HUES64 (cell line): ENCODE measurements around the gene ZMYND11.

Experiments used
- H3K27ac ChIP-seq: 2 replicates; pipeline ENCODE4 v1.7.0; 2013; ENCODE audit warnings: low read depth, low read length, inconsistent platforms
- H3K27me3 ChIP-seq: 2 replicates; pipeline ENCODE4 v1.6.1; 2013; ENCODE audit warnings: mild to moderate bottlenecking, low read length; ENCODE audit not compliant: insufficient read depth
- H3K36me3 ChIP-seq: 2 replicates; pipeline ENCODE4 v1.6.1; 2013; ENCODE audit warnings: mild to moderate bottlenecking, low read length; ENCODE audit not compliant: insufficient read depth
- H3K4me1 ChIP-seq: 2 replicates; pipeline ENCODE4 v1.6.1; 2013; ENCODE audit warnings: mild to moderate bottlenecking, low read length, moderate library complexity; ENCODE audit not compliant: insufficient read depth
- H3K4me3 ChIP-seq: 2 replicates; pipeline ENCODE4 v1.5.1; 2013; ENCODE audit warnings: mild to moderate bottlenecking, low read length, moderate library complexity
- H3K9ac ChIP-seq: 2 replicates; pipeline ENCODE4 v1.6.1; 2013; ENCODE audit warnings: mild to moderate bottlenecking, low read depth, low read length
- H3K9me3 ChIP-seq: 2 replicates; pipeline ENCODE4 v1.6.1; 2013; ENCODE audit warnings: low read depth, low read length; ENCODE audit not compliant: insufficient read depth
- WGBS: fragments of 150-250, 120-280 bp; methylation state at CpG from one replicate; pipeline ENCODE4 v1.1.7; 2013; ENCODE audit warnings: missing lambda C conversion rate; 5-methylcytosine and 5-hydroxymethylcytosine counted together

ZMYND11 gene

DNA sequence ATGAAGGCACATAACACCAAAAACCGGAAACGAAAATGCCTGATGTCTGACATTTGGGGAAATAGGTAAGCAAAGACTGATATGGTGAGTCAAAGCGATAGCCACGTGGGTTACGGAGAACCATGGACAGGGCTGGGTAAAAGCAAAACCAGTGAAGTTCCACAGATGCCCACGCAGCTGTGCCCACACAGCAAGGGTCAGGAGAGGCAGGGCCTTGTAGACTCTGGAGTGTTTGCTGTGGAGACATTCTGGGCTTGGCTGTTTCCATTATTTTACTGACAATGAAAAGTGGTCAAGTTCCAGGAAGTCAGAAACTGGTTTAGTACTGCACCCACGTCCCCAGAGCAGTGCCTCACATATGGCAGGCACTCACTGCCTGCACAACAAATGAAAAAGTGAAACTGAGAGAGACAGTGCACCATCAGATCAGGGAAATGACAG, 148.7 kb downstream of the ZMYND11 start:
- Histone ChIP-seq H3K27ac (no peak overlapping the region), H3K36me3 (peaks cover 8% of the 10 kb centered on the region; the same call in 1 of the 2 replicates), H3K4me1 (no peaks in the 10 kb centered on the region), H3K9ac (no peak overlapping the region), H3K27me3 (no peaks in the 10 kb centered on the region), H3K4me3 (no peak overlapping the region), H3K9me3 (no peaks in the 10 kb centered on the region)
- WGBS: 94% methylated on average over 7 of the region's 7 CpGs

DNA sequence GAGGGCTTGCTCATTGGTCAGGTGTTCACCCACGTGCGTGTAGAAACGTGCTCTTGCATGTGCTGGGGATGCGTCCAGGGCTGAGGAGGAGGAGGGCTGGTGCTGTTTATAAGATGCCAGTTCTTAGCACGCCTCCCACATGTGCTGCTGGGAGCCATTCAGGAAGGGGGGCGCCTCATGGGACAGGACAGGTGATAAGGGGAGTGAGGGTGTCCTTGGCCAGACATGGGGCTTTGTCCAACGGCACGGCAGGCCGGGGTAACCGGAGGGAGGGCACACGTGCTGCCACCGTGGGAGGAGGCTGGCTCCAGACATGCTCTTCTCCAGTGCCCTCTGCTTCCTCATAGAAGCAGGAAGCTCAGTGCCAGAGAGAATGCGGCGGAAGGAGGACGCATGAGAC, 150.0 kb downstream of the ZMYND11 start:
- Histone ChIP-seq H3K36me3 (peaks cover 8% of the 10 kb centered on the region; the same call in 1 of the 2 replicates), H3K9me3 (no peaks in the 10 kb centered on the region), H3K9ac (no peak overlapping the region), H3K27me3 (no peaks in the 10 kb centered on the region), H3K4me1 (no peaks in the 10 kb centered on the region), H3K27ac (no peak overlapping the region), H3K4me3 (no peak overlapping the region)
- 89% methylated on average over 15 of the region's 15 CpGs for WGBS

DNA sequence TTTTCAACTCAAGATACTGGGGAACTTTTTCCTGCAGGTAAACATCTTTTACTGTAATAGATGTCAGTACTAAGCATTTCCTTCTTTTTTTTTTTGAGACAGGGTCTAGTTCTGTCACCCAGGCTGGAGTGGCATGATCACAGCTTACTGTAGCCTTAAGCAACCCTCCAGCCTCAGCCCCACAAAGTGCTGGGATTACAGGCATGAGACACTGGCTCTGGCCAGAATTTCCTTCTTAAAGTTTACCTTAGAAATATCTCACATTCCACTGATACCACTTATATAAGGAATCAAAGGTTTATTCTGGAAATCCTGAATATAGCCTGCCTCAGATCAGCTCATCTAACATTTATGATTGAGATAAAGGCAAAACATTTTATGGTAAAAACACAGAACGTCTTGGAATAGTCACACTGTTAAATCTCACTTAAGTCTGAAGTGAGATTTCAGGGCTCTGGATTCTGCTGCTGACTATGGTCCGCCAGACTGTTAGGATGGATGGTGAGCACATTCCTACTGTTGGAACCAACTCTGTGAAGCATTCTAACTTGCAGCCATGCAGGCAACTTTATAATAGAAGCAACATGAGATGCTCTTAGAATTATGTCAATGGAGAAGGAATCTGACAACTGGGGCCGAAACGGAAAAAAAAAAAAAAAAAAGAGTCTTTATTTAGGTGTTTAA, 151.9 kb downstream of the ZMYND11 start:
- no peaks in the 10 kb centered on the region for H3K27me3 ChIP-seq
- no peak overlapping the region for H3K27ac ChIP-seq
- H3K9ac ChIP-seq: no peak overlapping the region
- H3K9me3 ChIP-seq: no peaks in the 10 kb centered on the region
- H3K4me1 ChIP-seq: no peaks in the 10 kb centered on the region
- WGBS: 95% methylated on average over 4 of the region's 4 CpGs
- H3K36me3 ChIP-seq: no peaks in the 10 kb centered on the region
- no peak overlapping the region for H3K4me3 ChIP-seq

DNA sequence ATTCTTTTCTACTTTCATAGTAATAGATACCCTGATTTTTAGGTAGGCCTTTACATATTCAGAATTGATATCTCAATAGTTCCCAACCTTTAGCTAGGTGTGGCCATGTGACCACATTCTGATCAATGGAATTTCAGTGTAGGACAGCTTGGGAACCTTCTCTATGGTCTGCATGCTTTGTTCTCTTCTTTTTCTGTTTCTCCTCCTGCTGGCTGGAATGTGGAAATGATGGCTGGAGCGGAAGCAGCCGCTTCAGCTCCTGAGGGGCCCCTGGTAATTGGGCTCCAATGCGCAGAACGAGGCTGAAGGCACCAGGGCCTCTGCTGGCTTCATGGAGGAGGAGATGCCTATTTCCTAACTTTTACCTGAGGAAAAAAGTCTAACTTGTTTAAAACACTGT, 152.6 kb downstream of the ZMYND11 start:
- Histone ChIP-seq H3K4me1 (no peaks in the 10 kb centered on the region), H3K27ac (no peak overlapping the region), H3K4me3 (no peak overlapping the region), H3K27me3 (no peaks in the 10 kb centered on the region), H3K36me3 (no peaks in the 10 kb centered on the region), H3K9ac (no peak overlapping the region), H3K9me3 (no peaks in the 10 kb centered on the region)
- 60% methylated on average over 4 of the region's 4 CpGs for WGBS

DNA sequence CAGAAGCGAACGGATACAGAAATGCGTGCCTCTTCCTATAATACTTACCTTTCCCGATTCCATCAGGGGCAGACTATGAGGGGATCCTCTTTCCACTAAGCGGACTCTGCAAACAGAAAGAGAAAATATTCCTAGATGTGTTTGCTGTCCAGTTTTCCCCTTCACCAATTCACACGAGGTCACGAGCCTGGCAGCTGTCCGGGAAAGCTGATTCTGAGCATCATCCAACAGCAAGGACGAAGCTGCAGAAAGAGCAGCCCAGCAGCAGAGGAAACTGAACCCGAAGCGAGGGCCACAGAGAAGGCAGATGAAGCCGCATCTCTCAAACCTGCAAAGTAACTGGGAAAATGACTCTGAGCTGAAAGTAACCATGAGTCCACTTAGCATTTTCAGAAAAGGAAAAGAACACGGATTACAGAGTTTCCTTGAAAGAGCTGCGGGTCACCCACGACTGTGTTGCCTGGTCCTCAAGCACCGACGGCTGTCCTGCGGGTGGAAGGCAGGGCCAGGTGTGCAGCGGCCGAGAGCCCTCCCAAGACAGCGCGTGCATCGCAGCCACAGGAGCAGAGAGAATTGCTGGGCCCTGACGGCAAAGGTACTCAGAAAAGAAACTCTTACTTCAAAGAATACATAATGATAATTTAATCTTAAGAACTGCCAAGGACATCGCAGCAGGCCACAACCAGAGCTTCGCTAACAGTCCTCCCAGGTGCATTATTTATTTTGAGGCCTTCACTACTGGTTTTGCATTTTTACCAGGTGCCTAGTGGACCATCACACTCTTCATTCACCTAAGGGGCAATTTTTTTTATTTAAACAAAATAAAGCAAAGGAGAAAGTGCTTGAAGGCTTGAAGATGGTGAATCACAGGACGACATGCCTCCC, 153.3 kb downstream of the ZMYND11 start:
- Histone ChIP-seq H3K36me3 (no peaks in the 10 kb centered on the region), H3K27ac (no peak overlapping the region), H3K27me3 (no peaks in the 10 kb centered on the region), H3K4me1 (no peaks in the 10 kb centered on the region), H3K9ac (no peak overlapping the region), H3K9me3 (no peaks in the 10 kb centered on the region), H3K4me3 (no peak overlapping the region)
- WGBS: 91% methylated on average over 27 of the region's 27 CpGs

DNA sequence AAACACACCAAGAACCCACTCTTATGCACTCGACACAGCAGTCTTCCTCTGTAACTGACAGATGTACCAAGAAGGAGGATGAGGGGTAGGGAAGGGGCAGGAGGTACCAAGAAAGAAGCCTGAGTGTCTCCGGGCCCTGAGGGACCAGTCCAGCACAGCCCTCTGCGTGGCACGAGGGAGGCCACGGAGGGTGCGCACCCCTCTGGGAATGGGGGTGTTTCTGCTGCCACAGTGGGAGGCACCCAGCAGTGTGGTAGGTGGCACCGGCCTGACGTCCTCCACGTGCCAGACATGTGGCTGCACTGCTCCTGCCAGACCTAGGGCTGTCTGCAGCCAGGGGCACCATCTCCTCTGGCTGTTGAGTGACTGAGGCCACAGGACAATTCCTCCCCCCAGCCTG, 154.3 kb downstream of the ZMYND11 start:
- Histone ChIP-seq H3K9ac (no peak overlapping the region), H3K4me3 (no peak overlapping the region), H3K27me3 (no peaks in the 10 kb centered on the region), H3K4me1 (no peaks in the 10 kb centered on the region), H3K36me3 (no peaks in the 10 kb centered on the region), H3K9me3 (no peaks in the 10 kb centered on the region), H3K27ac (no peak overlapping the region)
- WGBS: 95% methylated on average over 9 of the region's 9 CpGs

DNA sequence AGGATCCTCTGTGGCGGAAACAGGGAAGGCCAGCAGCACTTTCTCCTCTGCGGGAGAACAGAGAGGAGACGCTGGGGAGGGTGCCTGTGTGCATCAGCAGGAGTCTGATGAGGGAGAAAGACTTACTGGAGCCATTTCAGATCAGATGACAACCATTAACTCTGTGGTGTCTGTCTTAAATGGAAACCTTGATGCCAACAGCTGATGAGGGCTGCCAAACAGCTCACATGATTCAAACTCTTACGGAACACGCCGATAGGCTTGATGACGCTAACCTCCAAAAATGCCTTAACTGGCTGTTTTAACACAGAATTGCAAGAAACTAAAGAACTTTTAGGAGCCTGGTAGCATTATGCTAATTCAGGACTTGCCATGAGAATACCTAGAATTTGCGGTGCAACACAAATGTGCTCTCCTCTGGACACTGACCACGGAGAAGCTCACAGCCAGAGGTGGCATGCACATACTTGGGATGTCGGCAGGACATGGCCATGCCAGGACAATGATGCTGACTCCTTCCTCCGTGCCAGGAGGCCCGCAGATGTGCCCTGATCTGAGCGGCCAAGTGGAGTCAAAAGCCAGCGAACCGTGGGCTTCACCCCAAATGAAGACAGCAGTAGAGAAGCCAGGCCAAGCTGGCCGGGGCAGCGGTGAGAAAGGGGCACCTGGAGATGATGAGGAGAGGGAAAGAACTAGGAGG, 154.9 kb downstream of the ZMYND11 start:
- Histone ChIP-seq H3K9ac (no peak overlapping the region), H3K9me3 (no peaks in the 10 kb centered on the region), H3K4me3 (no peak overlapping the region), H3K27ac (no peak overlapping the region), H3K4me1 (no peaks in the 10 kb centered on the region), H3K36me3 (no peaks in the 10 kb centered on the region), H3K27me3 (no peaks in the 10 kb centered on the region)
- 93% methylated on average over 17 of the region's 17 CpGs for WGBS

DNA sequence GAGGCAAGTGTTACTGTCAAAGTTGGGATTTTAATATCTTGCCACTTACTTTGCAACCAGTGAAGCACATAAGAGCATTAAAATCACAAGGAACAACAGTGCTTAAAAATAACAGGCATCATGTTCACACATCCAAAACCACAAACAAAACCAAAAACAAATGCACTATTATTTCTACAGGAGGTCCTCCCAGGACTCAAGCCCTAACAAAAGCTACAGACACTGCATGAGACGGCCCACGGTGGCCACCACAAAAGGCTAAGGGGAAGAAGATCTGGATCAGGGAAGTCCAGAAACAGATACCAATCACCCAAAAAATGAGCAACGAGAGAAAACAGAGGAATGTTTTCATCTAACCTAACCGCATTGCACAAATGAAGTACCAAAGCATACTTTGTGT, 158.4 kb downstream of the ZMYND11 start:
- Histone ChIP-seq H3K9ac (no peak overlapping the region), H3K27me3 (no peaks in the 10 kb centered on the region), H3K4me3 (no peak overlapping the region), H3K4me1 (no peaks in the 10 kb centered on the region), H3K27ac (no peak overlapping the region), H3K9me3 (no peaks in the 10 kb centered on the region), H3K36me3 (no peaks in the 10 kb centered on the region)
- WGBS: 86% methylated on average over 4 of the region's 4 CpGs

DNA sequence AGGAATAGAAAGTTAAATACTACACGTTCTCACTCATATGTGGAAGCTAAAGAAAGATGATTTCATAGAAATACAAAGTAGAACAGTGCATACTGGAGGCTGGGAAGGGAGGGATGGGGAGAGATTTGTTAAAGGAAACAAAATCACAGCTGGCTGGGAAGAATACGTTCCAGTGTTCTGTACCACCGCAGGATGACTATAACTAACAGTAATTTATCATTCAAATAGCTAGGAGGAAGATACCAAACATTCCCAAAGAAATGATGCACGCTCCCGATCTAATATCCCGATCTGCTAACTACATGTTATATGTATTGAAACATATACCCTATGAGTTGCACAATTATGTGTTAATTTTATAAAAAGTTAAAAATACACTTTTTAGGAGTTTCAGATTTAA, 162.3 kb downstream of the ZMYND11 start:
- H3K9me3 ChIP-seq: no peaks in the 10 kb centered on the region
- no peak overlapping the region for H3K4me3 ChIP-seq
- H3K27ac ChIP-seq: no peak overlapping the region
- 100% methylated on average over 1 of the region's 6 CpGs for WGBS
- H3K4me1 ChIP-seq: no peaks in the 10 kb centered on the region
- H3K27me3 ChIP-seq: no peaks in the 10 kb centered on the region
- no peak overlapping the region for H3K9ac ChIP-seq
- H3K36me3 ChIP-seq: no peaks in the 10 kb centered on the region

DNA sequence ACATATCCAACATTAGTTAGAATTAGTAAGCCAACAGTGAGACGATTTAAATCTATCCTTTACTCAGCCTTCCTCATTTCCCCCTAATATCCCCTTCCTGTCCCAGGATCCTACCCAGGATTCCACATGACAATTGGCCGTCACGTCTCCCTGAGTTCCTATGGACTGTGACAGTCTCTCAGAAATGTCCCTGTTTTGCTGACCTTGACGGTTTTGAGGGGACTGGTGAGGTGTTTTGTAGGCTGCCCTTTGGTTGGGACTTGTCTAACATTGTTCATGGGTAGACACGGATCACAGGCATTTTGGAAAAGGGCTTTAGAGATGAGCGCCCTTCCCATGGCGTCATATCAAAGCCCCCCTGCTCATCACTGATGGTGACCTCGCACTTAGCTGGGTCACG, 162.8 kb downstream of the ZMYND11 start:
- Histone ChIP-seq H3K9me3 (no peaks in the 10 kb centered on the region), H3K4me1 (no peaks in the 10 kb centered on the region), H3K27ac (no peak overlapping the region), H3K9ac (no peak overlapping the region), H3K4me3 (no peak overlapping the region), H3K27me3 (no peaks in the 10 kb centered on the region), H3K36me3 (no peaks in the 10 kb centered on the region)
- 92% methylated on average over 9 of the region's 9 CpGs for WGBS

DNA sequence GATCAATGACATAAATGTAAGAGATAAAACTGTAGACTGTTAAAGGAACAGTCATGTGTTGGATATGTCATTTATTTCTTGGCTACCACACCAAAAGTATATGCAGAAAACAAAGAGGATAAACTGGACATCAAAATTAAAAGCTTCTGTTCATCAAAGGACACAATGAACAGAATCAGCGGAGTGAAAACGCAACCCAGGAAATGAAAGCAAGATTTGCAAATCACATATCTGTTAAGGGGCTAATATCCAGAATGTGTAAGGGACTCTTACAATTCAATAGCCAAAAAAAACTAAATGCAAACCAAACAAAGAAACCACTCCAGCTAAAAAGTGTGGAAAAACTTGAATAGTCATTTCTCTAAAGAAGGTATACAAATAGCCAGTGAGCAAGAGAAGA, 164.3 kb downstream of the ZMYND11 start:
- no peaks in the 10 kb centered on the region for H3K36me3 ChIP-seq
- H3K27ac ChIP-seq: no peak overlapping the region

More for the DNA sequence above, 164.3 kb downstream of the ZMYND11 start:
- no peaks in the 10 kb centered on the region for H3K9me3 ChIP-seq
- no peak overlapping the region for H3K4me3 ChIP-seq
- 91% methylated on average over 2 of the region's 2 CpGs for WGBS
- no peaks in the 10 kb centered on the region for H3K27me3 ChIP-seq
- H3K4me1 ChIP-seq: no peaks in the 10 kb centered on the region
- H3K9ac ChIP-seq: no peak overlapping the region
